ENCODE measurements around the gene IMPG2. TPM values are rescaled to one million over a fixed set of nuclear protein-coding genes. Genes with fewer than 3 reads are reported as not detected.

IMPG2 gene
- total RNA-seq, 2 experiments from 2014 or later: 0.03 TPM; not detected in 1

DNA sequence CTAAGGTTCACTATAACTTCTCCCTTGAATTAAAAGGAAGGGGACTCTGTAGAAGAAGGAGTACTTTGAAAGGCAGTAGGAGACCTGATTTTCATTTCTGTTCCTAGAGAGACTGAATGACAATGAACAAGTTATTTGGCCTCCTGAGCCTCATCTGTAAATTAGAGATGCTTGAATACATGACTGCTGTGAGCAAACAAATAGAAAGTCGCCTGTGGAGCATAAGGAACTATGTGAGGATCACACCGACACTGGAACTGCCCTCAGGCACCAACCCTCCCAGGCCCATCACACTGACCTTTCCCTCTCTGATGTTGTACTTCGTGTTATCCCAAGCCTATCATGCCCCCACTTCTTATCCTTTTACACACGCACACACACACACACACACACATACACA is 48.6 kb downstream of the IMPG2 start:
- TF ChIP-seq, protein P1, sequence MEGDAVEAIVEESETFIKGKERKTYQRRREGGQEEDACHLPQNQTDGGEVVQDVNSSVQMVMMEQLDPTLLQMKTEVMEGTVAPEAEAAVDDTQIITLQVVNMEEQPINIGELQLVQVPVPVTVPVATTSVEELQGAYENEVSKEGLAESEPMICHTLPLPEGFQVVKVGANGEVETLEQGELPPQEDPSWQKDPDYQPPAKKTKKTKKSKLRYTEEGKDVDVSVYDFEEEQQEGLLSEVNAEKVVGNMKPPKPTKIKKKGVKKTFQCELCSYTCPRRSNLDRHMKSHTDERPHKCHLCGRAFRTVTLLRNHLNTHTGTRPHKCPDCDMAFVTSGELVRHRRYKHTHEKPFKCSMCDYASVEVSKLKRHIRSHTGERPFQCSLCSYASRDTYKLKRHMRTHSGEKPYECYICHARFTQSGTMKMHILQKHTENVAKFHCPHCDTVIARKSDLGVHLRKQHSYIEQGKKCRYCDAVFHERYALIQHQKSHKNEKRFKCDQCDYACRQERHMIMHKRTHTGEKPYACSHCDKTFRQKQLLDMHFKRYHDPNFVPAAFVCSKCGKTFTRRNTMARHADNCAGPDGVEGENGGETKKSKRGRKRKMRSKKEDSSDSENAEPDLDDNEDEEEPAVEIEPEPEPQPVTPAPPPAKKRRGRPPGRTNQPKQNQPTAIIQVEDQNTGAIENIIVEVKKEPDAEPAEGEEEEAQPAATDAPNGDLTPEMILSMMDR (conservative IDR thresholded peaks at IDR 0.05; ENCODE audit: low read length): no peak
- no peak for TF ChIP-seq EZH2phosphoT487 (IDR thresholded peaks at IDR 0.05; ENCODE audit: borderline replicate concordance, low read depth, low read length)
- Histone ChIP-seq H3K79me2 (ENCODE audit: insufficient read depth, low read depth, low read length) (no peaks in the 10 kb centered on the region), H3K9me3 (ENCODE audit: low read length) (no peaks in the 10 kb centered on the region), H3K27ac (ENCODE audit: low read depth, low read length, poor library complexity, severe bottlenecking) (no peak overlapping the region), H3K4me3 (ENCODE audit: low read depth, low read length, poor library complexity, severe bottlenecking) (no peak overlapping the region), H3K36me3 (ENCODE audit: insufficient read depth, low read length) (no peaks in the 10 kb centered on the region), H2AFZ (ENCODE audit: low read length) (no peak overlapping the region), H3K4me1 (ENCODE audit: insufficient read depth, low read length, poor library complexity, severe bottlenecking) (no peaks in the 10 kb centered on the region), H4K20me1 (ENCODE audit: insufficient read depth, low read length) (no peaks in the 10 kb centered on the region), H3K9me2 (ENCODE audit: insufficient read depth, low read length) (no peaks in the 10 kb centered on the region), H3K4me2 (ENCODE audit: low read length) (no peak overlapping the region)
- intact Hi-C loops (cut with micrococcal nuclease; ENCODE audit: unreplicated experiment): no loop called here
- POLR2A ChIA-PET: no interaction called here
- CTCF ChIA-PET (ENCODE audit: unreplicated experiment): no interaction called here
- no peak for DNase-seq (ENCODE audit: low spot score)
- no TSS peak for BruUV-seq (replicated peaks)

DNA sequence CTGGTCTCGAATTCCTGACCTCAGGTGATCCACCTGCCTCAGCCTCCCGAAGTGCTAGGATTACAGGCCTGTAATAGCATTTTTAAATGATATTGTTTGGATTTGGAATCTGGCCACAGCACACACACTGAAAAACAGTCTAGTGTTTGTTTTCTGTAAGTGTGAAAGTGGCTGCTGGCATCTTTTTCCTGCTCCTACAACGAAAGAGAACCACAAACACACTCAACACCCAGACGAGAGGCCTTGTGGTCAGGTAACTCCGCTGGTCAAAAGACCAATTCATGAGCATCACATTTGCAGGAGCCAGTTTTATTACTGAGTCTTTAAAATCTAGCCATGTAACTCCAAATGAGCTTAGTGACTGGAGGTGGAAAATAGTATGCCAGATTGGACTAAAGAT is 50.2 kb downstream of the IMPG2 start:
- H2AFZ ChIP-seq (ENCODE audit: low read length): no peak overlapping the region
- DNase-seq (ENCODE audit: low spot score): no peak
- H3K79me2 ChIP-seq (ENCODE audit: insufficient read depth, low read depth, low read length): no peaks in the 10 kb centered on the region
- H3K4me1 ChIP-seq (ENCODE audit: insufficient read depth, low read length, poor library complexity, severe bottlenecking): no peaks in the 10 kb centered on the region
- H3K36me3 ChIP-seq (ENCODE audit: insufficient read depth, low read length): no peaks in the 10 kb centered on the region
- H3K9me3 ChIP-seq (ENCODE audit: low read length): no peaks in the 10 kb centered on the region
- no peak overlapping the region for H3K4me3 ChIP-seq (ENCODE audit: low read depth, low read length, poor library complexity, severe bottlenecking)
- no TSS peak for BruUV-seq (replicated peaks)
- H4K20me1 ChIP-seq (ENCODE audit: insufficient read depth, low read length): no peaks in the 10 kb centered on the region
- ChIA-PET CTCF (ENCODE audit: unreplicated experiment) (no interaction called here), POLR2A (interaction anchor here (0.7 kb wide), 1 partner anchor 426 kb away, joined by 3 read pairs; no protein-coding TSS in a partner anchor)
- intact Hi-C loops (cut with micrococcal nuclease; ENCODE audit: unreplicated experiment): no loop called here
- H3K27ac ChIP-seq (ENCODE audit: low read depth, low read length, poor library complexity, severe bottlenecking): no peak overlapping the region
- no peak overlapping the region for H3K4me2 ChIP-seq (ENCODE audit: low read length)
- no peaks in the 10 kb centered on the region for H3K9me2 ChIP-seq (ENCODE audit: insufficient read depth, low read length)
- no peak for TF ChIP-seq EZH2phosphoT487 (IDR thresholded peaks at IDR 0.05; ENCODE audit: borderline replicate concordance, low read depth, low read length)
- TF ChIP-seq, protein P1 (conservative IDR thresholded peaks at IDR 0.05; ENCODE audit: low read length): no peak

DNA sequence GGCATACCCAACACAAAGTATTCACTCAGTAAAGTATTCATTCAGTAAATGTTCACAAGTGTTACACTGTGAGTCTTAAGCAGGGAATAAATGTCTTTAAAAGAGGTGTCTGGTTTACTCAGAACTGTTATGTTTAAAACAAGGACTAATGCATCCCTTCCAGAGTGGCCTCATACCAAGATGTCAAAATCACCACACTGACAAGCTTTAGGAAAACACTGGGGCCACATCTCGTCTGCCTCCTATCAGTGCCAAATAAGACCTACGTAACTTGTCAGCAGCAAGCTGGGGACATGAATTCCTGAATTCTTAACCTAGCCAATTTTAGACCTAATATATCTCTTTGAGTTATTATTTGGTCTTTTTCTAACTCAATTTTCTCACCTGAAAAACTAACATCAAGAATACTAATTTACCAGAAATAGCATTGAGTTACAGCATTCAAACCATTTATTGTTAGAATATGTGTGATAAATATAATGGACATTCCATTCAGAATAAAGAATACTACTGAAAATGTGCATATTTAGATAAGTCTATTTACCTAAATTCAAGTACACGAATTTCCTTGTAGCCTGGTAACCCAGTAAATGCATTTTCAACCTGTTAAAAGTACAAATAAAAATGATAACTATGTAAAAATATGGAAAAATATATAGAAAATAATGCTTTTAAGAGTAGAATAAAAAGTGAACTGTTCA is 51.3 kb downstream of the IMPG2 start:
- Histone ChIP-seq H3K9me3 (ENCODE audit: low read length) (no peaks in the 10 kb centered on the region), H3K4me2 (ENCODE audit: low read length) (no peak overlapping the region), H3K36me3 (ENCODE audit: insufficient read depth, low read length) (no peaks in the 10 kb centered on the region), H3K27ac (ENCODE audit: low read depth, low read length, poor library complexity, severe bottlenecking) (no peak overlapping the region), H3K9me2 (ENCODE audit: insufficient read depth, low read length) (no peaks in the 10 kb centered on the region), H3K4me1 (ENCODE audit: insufficient read depth, low read length, poor library complexity, severe bottlenecking) (no peaks in the 10 kb centered on the region), H2AFZ (ENCODE audit: low read length) (no peak overlapping the region), H3K4me3 (ENCODE audit: low read depth, low read length, poor library complexity, severe bottlenecking) (no peak overlapping the region), H4K20me1 (ENCODE audit: insufficient read depth, low read length) (no peaks in the 10 kb centered on the region), H3K79me2 (ENCODE audit: insufficient read depth, low read depth, low read length) (no peaks in the 10 kb centered on the region)
- intact Hi-C loops (cut with micrococcal nuclease; ENCODE audit: unreplicated experiment): no loop called here
- no peak for TF ChIP-seq EZH2phosphoT487 (IDR thresholded peaks at IDR 0.05; ENCODE audit: borderline replicate concordance, low read depth, low read length)
- TF ChIP-seq, protein P1 (conservative IDR thresholded peaks at IDR 0.05; ENCODE audit: low read length): no peak
- BruUV-seq (replicated peaks): no TSS peak
- ChIA-PET POLR2A (interaction anchor here (0.5 kb wide), 1 partner anchor 405 kb away, joined by 5 read pairs; no protein-coding TSS in a partner anchor), CTCF (ENCODE audit: unreplicated experiment) (no interaction called here)
- no peak for DNase-seq (ENCODE audit: low spot score)

Measured in OCI-LY7 (cell line).